Mucosa of gallbladder (tissue), 1 donor: Measurements from ENCODE around the gene HAUS7. TPM values are rescaled to one million over a fixed set of nuclear protein-coding genes. Genes with fewer than 3 reads are reported as not detected.

ENCODE experiments used
- DNase-seq: peaks from one replicate; pipeline ENCODE4 v3.0.0-alpha.2; 2020; ENCODE audit warnings: low spot score
- total RNA-seq: library from RNA; stranded (reverse); gene quantifications from one replicate; pipeline ENCODE4 v1.2.1, GENCODE V29; 2021
- donor health status: DM: no; HTN: no; CAD: no.

Gene HAUS7
- total RNA-seq, 1 donor from 2014 or later: 22.4 TPM

GRCh38 chrX:153439977-153440376, 30.4 kb downstream of the HAUS7 start:
- no peak for DNase-seq

- DNase-seq: no peak
Measured at GRCh38 chrX:153438532-153438931, 31.8 kb downstream of the HAUS7 start.

DNA sequence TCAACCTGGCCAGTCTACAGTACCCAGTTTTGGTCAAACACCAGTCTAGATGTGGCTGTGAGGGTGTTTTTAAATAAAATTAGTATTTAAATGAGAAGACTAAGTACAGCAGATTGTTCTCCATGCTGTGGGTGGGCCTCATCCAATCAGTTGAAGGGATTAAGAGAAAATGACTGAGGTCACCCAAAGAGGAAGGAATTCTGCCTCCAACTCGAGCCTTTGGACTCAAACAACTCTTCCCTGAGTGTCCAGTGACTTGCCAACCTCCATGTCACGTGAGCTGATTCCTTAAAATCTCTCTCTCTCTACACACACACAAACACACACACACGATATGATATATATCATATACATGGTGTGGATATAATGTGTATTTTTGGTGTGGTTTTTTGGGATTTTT, 34.5 kb downstream of the HAUS7 start:
- DNase-seq: no peak

DNA sequence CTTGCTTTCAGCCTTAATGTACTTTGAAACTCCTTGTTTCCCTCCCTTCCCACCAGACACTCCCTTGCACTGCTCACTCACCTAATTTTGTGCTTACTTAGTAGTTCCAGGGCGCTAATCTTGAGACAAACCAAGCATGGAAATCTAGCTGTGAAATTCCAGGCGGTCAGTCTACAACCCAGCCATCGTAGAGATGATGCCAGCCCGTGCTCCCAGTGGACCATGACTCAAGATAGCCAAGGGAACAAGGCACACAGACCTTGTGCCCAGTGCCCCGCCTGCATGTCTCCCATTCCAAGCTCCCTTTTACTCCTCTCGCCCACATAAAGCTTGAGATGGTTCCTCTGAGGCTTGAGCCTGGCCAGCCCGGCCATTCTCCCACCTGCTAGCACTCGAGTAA, 35.6 kb downstream of the HAUS7 start:
- no peak for DNase-seq

GRCh38 chrX:153433781-153434285, 36.5 kb downstream of the HAUS7 start:
- no peak for DNase-seq

- no peak for DNase-seq
Measured at GRCh38 chrX:153433161-153433680, 37.2 kb downstream of the HAUS7 start.

DNA sequence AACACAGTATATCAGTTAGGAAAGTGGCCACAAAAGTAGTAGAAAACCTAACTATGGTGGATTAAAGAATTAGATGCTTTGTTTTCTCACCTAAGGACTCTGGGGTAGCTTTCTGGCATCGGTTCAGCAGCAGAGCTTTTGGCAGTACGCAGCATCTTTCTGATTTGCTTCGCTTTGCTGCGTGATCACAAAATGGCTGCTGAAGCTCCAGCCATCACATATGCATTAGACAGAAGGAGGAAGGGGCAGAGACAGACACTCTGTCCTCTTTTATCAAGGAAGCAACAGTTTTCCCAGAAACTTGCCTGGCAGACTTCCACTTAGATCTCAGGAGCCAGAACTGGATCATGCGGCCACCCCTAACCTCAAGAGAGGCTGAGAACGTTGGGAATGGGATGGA, 39.6 kb downstream of the HAUS7 start:
- no peak for DNase-seq

DNA sequence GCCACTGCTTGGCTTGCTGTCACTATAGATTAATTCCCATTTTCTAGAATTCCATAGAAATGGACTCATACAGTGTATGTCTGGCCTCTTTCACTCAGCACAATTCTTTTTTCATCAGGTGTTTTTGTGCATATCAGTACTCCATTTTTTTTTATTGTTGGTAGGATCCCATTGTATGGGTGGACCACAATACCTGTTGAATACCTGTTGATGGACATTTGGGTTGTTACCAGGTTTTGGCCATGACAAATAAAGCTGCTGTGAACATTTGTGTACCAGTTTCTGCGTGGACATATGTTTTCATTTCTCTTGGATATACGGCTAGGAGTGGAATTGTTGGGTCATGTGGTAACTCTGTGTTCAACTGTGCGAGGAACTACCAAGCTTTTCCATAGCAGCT, 44.2 kb downstream of the HAUS7 start:
- DNase-seq: no peak

DNA sequence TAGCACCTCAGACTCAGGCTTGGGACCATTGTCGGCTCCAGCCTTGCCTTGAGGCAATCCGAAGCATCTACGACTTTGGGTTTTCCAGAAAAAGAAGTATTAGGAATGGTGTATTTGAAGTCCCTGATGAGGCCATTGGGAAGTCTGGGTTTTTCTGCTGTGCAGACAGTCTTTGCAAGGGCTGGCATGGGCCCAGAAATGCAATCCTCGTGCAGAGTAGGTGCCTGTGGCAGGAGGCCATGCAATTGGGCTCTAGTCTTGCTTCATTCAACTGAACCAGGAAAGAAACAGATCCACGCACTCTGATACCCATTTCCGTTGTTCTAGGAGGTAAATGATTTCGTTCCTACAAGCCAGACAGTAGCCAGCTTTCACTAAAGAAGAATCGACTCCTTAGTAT, 46.7 kb downstream of the HAUS7 start:
- DNase-seq: no peak

DNA sequence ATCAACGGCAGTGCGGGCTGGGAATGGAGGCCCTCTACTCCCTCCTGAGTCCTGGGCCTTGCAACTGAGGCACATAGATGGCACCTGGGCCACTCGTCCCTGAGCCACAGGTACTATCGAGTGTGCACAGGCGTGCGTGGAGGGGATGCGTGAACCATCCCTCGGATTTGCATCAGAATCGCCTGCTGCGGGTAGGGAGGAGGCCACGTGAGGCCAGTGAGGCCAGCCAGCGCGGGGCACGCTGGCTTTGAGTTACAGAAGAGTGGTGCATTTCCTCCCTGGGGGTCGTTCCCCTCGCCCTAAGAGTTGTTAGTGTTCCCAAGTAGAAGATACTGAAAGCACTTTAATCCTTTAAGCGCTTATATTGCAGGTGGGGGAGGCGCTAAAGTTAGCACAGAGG, 48.5 kb downstream of the HAUS7 start:
- no peak for DNase-seq

DNA sequence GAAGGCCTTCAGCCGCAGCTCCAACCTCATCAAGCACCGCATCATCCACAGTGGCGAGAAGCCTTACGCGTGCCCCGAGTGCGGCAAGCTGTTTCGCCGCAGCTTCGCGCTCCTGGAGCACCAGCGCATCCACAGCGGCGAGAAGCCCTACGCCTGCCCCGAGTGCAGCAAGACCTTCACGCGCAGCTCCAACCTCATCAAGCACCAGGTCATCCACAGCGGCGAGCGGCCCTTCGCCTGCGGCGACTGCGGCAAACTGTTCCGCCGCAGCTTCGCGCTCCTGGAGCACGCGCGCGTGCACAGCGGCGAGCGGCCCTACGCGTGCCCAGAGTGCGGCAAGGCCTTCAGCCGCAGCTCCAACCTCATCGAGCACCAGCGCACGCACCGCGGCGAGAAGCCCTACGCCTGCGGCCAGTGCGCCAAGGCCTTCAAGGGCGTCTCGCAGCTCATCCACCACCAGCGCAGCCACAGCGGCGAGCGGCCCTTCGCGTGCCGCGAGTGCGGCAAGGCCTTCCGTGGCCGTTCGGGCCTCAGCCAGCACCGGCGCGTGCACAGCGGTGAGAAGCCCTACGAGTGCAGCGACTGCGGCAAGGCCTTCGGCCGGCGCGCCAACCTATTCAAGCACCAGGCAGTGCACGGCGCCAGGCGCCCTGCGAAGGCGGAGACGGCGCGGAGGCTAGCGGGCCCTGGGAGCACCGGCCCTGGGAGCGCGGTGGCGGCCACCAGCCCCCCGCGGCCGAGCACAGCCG, 49.4 kb downstream of the HAUS7 start:
- DNase-seq: no peak

DNA sequence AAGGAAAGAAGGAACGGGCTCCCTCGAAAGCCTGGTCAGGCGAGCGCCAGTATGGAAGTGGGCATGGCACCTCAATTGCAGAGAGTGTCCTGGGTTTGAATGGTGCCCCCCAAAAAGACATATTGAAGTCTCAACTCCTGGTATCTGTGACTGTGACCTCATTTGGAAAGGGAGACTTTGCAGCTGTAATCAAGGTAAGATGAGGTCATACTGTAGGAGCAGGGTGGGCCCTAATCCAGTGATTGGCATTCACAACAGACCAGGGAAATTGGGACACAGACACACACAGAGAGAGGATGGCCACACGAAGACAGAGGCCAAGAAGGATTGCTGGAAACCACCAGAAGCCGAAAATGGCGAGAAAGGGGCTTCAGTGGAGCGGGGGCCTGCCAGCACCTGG, 52.7 kb downstream of the HAUS7 start:
- no peak for DNase-seq

- no peak for DNase-seq
Measured at GRCh38 chrX:153416781-153417450, 53.5 kb downstream of the HAUS7 start.

- no peak for DNase-seq
Measured at GRCh38 chrX:153414856-153415510, 55.4 kb downstream of the HAUS7 start.

DNA sequence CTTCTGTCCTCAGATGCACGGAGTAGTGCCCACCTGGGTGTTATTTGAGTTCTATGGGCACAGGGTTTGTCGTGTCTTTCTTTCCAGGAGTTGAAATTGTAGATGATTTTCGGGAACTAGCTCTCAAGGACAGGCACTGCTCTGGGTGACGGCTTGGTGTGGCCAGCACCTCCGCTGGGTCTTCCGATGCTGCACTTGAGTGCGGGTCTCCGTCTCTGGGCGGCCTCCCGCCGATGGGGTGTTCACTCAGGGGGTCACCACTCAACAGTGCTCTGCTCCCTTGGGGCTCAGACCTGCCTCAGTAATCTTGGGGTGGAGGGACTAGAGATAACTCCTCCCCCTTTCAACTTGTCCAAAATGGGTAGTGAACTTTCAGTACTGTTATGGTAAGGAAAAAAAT, 56.6 kb downstream of the HAUS7 start:
- DNase-seq: no peak

- DNase-seq: no peak
Measured at GRCh38 chrX:153412746-153413720, 57.3 kb downstream of the HAUS7 start.

DNA sequence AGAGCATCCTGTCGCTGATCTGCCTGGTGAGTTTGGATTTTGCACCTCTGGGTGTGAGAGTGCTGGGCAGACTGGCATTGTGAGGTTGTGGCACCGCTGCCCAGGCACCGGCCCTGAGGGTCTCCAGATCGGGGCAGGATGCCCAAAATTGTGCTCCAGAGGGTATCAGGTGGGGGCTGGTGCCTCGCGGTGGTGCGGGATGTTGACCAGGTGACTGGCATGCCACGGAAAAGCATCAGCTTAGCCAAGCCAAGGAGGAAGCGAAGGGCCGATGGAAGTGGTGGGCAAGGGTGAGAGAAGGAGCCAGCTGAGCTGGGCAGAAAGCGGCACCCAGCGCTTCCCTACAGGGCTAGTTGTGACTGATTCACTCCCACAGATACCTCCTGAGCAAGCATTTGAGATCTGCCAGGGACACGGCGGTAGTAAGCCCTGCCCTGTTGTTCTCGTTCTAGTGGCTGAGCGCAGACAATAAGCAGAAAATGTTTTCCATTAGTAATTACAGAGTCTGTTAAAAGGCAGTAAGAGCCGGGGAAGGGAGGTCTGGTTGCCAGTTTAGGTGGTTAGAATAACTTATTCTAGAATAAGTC, 58.3 kb downstream of the HAUS7 start:
- DNase-seq: no peak

GRCh38 chrX:153411255-153411987, 59.0 kb downstream of the HAUS7 start, which contains the start of gene ZFP92:
ZFP92 (plus strand) TSS chrX:153411472; CDS start chrX:153418323, 6,851 bp downstream.
- DNase-seq: no peak

GRCh38 chrX:153410888-153411254, 59.5 kb downstream of the HAUS7 start:
- DNase-seq: no peak

GRCh38 chrX:153410373-153410772, 60.0 kb downstream of the HAUS7 start:
- no peak for DNase-seq
